Nasal cavity respiratory epithelium epithelial cell of viscerocranial mucosa (primary cell): ENCODE results near the gene IGSF21. TPM values are rescaled to one million over a fixed set of nuclear protein-coding genes. Genes with fewer than 3 reads are reported as not detected.

Source experiments
- total RNA-seq: library from RNA; depleted of rRNA; stranded (reverse); fragments of >200 nt; gene quantifications from 2 replicates; pipeline ENCODE4 v1.2.3, GENCODE V29; 2014

IGSF21 gene
- total RNA-seq, result not detected in 2 replicates

GRCh38 chr1:18107369-18108298 lies at the start of gene IGSF21:
TSS of gene IGSF21 (plus strand) at chr1:18107798. CDS start at chr1:18108129, 331 bp downstream.

